OCI-LY7 (cell line): Measurements from ENCODE around the gene GALNT6.

Experiments used
- EZH2phosphoT487 ChIP-seq: fragments of 200-600 bp; sonication (generic); IDR thresholded peaks from 2 replicates; pipeline ENCODE4 v1.6.1; 2018; ENCODE audit warnings: low read depth, borderline replicate concordance, mild to moderate bottlenecking, mixed run types, antibody characterized with exemption, low read length, moderate library complexity, mixed read lengths
- TF ChIP-seq, protein P1 (sequence below): fragments of 200-600 bp; sonication (generic); conservative IDR thresholded peaks from 2 replicates; pipeline ENCODE4 v1.5.1; 2014; ENCODE audit warnings: mild to moderate bottlenecking, antibody characterized with exemption, low read length, moderate library complexity, mixed read lengths

DNA sequence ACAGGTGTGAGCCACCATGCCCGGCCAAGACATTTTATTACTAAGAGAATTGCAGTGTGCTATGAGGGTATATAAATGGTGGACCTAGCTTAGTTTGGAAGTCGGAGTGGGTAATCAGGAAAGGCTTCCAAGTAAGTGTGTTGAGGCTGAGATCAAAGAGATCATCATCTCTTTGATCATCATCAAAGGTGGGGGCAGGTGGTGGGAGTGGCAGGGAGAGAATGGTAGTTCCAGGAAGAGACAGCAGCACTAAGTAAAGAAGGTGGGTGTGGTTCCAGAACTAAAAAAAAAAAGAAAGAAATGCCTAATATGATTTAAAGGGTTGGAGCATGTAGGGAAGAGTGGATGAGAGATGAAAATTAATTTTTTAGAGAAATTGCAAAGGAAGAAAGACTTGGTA, 48.1 kb upstream of the GALNT6 start:
- TF ChIP-seq, protein P1, sequence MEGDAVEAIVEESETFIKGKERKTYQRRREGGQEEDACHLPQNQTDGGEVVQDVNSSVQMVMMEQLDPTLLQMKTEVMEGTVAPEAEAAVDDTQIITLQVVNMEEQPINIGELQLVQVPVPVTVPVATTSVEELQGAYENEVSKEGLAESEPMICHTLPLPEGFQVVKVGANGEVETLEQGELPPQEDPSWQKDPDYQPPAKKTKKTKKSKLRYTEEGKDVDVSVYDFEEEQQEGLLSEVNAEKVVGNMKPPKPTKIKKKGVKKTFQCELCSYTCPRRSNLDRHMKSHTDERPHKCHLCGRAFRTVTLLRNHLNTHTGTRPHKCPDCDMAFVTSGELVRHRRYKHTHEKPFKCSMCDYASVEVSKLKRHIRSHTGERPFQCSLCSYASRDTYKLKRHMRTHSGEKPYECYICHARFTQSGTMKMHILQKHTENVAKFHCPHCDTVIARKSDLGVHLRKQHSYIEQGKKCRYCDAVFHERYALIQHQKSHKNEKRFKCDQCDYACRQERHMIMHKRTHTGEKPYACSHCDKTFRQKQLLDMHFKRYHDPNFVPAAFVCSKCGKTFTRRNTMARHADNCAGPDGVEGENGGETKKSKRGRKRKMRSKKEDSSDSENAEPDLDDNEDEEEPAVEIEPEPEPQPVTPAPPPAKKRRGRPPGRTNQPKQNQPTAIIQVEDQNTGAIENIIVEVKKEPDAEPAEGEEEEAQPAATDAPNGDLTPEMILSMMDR = no peak
- TF ChIP-seq EZH2phosphoT487 = no peak
